T-helper 1 cell treated with Interleukin-12 subunit alpha and Interleukin-12 subunit beta and Interleukin-4 antibody, amounts not matched to agents 30 ng/mL and 1 ng/mL, for 36 hours (primary cell): ENCODE data around the gene ALPG. TPM values are rescaled to one million over a fixed set of nuclear protein-coding genes. Genes with fewer than 3 reads are reported as not detected.

Experiments used
- intact Hi-C: fragments of 100-400 bp; cut with micrococcal nuclease; formaldehyde crosslinking; loops from one replicate; pipeline ENCODE4 v1.15.1; 2024
- total RNA-seq: library from RNA; stranded (reverse); gene quantifications from 2 replicates; pipeline ENCODE4 v1.2.3, GENCODE V29; 2022

Gene ALPG
- total RNA-seq, 1 donor from 2014 or later = not detected

DNA sequence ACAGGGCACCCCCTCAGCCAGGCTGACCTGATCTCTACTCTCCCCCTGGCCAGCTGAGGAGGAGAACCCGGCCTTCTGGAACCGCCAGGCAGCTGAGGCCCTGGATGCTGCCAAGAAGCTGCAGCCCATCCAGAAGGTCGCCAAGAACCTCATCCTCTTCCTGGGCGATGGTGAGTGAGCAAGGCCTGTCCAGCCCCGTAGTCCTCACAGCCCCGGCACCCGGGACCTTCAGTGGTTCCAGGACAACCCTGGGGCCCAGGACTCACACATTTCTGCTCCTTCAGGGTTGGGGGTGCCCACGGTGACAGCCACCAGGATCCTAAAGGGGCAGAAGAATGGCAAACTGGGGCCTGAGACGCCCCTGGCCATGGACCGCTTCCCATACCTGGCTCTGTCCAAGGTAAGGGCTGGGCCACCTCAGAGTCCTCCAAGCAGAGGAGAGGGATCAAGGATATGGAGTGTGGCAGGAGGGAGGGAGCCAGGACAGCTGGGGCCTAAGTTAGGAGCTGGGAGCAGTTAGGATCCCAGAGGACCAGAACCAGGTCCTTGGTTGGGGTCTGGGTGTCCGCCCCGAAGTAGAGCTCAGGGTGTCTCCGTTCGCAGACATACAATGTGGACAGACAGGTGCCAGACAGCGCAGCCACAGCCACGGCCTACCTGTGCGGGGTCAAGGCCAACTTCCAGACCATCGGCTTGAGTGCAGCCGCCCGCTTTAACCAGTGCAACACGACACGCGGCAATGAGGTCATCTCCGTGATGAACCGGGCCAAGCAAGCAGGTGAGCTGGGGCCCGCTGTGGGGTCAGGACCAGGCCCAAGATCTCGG is 49.9 kb downstream of the ALPG start:
- intact Hi-C loops = no loop called here

DNA sequence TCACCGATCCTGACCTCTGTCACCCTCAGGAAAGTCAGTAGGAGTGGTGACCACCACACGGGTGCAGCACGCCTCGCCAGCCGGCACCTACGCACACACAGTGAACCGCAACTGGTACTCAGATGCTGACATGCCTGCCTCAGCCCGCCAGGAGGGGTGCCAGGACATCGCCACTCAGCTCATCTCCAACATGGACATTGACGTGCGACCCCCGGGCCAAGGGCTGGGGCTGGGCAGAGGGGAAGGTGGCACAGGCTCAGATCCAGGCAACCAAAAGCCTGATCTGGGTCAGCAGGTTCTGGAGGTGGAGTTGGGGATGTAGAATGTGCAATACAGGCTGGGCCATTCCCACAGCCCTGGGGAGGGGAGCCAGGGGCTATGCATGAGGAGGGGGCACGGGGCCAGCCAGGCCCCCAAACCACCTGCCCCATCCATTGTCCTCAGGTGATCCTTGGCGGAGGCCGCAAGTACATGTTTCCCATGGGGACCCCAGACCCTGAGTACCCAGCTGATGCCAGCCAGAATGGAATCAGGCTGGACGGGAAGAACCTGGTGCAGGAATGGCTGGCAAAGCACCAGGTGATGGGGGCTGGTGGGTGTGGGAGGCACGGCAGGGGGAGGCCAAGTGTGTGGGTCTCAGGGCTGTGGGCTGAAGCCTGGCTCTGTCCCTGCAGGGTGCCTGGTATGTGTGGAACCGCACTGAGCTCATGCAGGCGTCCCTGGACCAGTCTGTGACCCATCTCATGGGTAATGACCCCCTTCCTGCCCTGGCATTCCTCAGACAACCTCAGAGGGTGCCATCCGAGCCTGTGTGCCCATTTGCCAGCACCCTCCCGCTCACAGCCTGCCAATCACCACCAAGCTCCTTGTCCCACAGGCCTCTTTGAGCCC is 50.7 kb downstream of the ALPG start:
- intact Hi-C loops = no loop called here

DNA sequence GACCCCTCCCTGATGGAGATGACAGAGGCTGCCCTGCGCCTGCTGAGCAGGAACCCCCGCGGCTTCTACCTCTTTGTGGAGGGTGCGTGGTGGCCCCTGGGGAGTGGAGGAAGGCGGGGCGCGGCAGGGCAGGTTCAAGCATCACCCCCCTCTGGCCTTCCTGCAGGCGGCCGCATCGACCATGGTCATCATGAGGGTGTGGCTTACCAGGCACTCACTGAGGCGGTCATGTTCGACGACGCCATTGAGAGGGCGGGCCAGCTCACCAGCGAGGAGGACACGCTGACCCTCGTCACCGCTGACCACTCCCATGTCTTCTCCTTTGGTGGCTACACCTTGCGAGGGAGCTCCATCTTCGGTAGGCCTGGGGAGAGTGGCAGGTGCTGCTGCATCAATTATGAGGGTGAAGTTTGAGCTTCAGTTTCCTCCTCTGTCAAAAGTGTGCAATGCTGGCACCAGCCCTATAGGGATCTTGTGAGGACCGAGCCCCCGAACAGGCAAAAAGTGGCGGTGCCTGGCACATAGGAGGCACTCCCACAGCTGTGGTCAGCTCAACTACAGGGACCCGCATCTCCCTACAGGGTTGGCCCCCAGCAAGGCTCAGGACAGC is 51.5 kb downstream of the ALPG start:
- intact Hi-C loops = no loop called here

DNA sequence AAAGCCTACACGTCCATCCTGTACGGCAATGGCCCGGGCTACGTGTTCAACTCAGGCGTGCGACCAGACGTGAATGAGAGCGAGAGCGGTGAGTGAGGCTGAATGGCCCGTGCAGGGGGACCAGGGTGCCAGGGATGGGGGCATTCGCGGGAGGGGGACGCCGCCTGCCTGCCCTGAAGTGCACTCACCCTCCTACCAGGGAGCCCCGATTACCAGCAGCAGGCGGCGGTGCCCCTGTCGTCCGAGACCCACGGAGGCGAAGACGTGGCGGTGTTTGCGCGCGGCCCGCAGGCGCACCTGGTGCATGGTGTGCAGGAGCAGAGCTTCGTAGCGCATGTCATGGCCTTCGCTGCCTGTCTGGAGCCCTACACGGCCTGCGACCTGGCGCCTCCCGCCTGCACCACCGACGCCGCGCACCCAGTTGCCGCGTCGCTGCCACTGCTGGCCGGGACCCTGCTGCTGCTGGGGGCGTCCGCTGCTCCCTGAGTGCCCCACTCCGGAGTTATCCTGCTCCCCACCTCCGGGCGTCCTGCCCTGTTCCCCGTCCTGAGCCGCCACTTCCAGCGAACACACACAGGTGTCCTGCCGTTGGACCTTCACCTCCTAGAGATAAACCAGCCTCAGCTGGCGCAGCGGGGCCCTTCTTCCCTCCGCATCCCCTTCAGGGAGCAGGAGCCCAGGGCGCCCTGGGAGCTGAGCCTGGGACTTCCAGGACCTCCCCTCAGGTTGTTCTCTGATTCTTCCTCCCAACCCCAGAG is 52.2 kb downstream of the ALPG start:
- intact Hi-C loops = no loop called here

DNA sequence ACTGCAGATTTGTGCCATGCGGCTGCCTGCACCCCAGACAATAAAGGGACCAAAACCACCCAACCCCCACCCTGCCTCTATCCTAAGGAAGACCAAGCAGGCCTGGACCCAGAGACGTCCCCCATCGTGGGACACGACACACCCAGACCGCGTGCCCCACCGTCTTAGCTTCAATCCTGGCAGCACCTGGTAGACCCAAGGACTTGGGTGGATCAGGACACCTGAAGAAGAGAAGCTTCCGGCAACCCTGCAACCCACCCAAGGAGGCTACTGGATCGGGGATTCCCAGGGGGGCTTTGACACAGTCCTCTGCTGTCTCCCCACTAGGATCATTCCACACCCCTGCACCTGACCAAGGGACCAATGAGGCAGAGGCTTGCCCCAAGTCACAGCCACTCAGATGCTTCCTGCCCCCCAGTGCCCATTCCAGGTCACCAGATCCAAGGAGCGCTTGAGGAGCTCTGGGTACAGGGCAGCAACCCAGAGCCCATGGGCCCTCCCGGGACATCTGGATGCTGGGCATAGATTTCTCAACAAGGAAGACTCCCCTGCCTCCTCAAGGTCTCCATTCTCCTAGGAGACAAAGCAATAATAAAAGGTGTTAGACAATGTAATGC is 52.9 kb downstream of the ALPG start:
- intact Hi-C loops = no loop called here

DNA sequence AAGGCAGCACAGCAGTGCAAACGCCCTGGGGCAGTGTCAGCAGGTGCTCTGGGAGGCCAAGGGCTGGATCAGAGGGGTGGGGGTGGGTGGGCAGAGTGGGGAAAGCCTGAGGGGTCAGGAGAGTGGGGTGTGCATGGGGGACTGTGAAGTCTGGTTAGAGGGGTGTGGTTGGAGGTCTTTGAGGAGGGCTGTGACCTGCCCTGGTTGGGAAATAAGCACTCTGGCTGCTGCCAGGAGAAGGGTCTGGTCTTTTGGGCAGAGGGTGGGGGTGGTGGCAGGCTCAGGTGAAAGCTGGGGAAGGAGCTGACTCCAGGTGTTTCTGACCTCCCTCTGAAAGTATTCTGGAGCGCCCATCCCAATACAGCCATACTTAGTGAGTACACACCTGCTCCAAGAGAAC is 53.5 kb downstream of the ALPG start:
- intact Hi-C loops = no loop called here

Other genes with a start within 250 kb of the ALPG start
- not detected in 2 replicates for gene ALPP, start 28.1 kb upstream of the ALPG start, total RNA-seq
- not detected in 2 replicates for gene ALPI, start 49.3 kb downstream of the ALPG start, total RNA-seq
- gene ECEL1, start 81.0 kb downstream of the ALPG start, total RNA-seq = not detected in 2 replicates
- gene PRSS56, start 113.5 kb downstream of the ALPG start, total RNA-seq = not detected in 2 replicates
- gene CHRND, start 119.3 kb downstream of the ALPG start, total RNA-seq = not detected in 2 replicates
- not detected in 2 replicates for gene CHRNG, start 132.8 kb downstream of the ALPG start, total RNA-seq
- 7.1 and 8.2 TPM in 2 replicates for gene TIGD1, start 143.7 kb downstream of the ALPG start, total RNA-seq
- 87.5 and 88.7 TPM in 2 replicates for gene EIF4E2, start 143.8 kb downstream of the ALPG start, total RNA-seq
- gene EFHD1, start 226.8 kb downstream of the ALPG start, total RNA-seq = 0.86 and 1.3 TPM in 2 replicates